Activated CD8-positive, alpha-beta memory T cell treated with anti-CD3 and anti-CD28 coated beads for 24 hours (primary cell): ENCODE data around the gene PCDH17.

Experiments used
- DNase-seq: peaks from one replicate; pipeline ENCODE4 v3.0.0-alpha.2; 2020

Gene PCDH17

DNA sequence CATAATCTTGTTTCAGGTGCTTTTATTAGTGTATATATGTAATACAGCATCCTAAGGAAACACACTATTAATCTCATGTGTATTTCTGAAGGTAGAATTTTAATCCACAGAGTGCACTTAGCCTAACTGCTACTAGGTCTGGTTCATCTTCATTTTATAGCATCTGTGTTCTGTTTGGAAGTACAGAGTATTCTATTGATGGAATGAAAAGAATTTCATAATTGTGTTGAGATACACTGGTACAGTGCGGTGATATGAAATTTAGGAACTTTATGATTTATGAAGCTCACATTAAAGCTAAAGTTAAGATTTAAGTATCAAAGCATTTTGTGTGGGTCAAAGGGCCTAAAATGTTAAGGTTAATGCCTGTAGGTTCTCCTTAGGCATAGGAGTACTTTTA is 6.0 kb downstream of the PCDH17 start:
- DNase-seq, result no peak

DNA sequence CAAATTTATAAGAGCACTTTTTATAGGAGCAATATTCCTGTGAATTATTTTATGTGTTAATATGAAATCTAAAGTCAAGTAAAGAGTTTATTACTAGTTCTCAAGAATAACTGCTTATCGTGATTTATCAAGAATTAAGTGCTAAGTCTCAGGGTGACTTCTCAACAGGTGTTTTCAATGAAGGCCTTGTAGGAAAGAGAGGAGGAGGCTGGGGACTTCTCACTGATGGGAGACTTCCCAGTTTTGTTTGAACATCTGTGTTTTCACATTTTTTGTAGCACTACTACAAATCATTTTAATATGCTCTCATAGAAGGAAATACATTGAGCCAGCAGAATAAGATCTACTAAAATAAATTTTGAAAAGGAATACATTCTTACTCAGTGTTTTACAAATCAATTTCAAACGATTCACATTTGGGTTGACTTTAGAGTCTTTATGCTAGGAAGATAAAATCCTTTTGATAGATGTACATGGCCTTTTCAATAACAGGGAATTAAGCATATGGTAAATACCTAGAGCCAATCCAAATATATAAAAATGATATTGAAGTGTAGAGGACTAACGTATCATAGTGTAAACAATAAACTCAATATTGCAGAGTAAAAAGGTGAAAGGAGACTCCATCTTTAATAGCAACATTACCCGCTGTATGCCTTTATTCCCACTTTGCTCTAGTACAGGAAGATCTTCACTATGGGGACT is 6.8 kb downstream of the PCDH17 start:
- no peak for DNase-seq

DNA sequence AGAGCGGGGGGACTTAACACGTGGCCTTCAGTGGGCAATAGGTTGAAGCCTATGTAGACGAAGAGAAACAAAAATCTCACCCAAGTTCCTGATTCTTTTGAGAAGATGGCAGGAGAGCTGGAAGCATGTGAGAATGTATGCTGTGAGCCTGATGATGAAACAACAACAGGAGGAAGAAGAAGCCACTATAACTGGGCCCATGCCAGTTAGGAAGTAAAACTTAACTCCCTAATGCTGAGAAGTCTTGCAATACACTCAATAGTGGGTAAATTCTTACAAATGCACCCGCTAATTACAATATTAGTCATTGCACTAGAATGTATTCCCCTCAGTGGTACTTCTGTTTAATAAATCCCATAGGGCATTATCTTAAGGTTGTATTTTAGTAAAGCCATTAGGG is 9.1 kb downstream of the PCDH17 start:
- no peak for DNase-seq

DNA sequence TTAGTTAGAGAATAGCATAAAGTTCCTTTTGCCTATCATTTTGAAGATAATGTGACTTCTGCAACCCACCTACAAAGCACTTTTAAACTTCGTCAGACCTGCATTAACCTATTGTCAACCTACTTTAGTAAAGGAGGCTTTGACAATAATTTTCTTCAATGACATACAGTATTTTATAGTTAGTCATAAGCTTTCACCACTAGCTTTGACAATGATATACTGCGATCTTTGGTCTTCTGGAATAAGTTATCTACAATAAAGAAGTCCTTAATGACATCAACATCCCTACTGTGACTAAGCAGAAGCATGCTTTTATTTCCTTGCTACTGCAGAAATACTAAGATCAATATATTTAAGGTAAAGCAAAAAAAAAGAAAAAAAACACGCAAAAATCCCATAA is 9.5 kb downstream of the PCDH17 start:
- no peak for DNase-seq

DNA sequence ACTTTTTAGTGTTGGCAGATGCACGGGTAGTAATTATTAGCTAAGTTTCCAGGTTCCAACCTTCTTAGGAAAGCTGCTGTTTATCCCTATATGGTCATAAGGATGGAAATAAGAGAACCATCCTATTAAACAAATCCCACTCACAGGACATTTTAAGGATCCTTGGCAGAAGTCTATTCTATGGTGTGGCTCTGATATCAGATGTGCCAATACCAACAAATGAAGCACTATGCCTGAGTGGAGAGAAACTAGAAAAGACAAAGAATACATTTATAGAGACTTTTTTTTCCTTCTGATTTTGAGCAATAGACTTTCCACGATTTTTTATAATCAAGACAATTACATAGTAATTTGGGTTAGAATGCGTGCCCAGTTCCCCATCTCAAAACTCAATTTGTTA is 12.6 kb downstream of the PCDH17 start:
- DNase-seq, result no peak

DNA sequence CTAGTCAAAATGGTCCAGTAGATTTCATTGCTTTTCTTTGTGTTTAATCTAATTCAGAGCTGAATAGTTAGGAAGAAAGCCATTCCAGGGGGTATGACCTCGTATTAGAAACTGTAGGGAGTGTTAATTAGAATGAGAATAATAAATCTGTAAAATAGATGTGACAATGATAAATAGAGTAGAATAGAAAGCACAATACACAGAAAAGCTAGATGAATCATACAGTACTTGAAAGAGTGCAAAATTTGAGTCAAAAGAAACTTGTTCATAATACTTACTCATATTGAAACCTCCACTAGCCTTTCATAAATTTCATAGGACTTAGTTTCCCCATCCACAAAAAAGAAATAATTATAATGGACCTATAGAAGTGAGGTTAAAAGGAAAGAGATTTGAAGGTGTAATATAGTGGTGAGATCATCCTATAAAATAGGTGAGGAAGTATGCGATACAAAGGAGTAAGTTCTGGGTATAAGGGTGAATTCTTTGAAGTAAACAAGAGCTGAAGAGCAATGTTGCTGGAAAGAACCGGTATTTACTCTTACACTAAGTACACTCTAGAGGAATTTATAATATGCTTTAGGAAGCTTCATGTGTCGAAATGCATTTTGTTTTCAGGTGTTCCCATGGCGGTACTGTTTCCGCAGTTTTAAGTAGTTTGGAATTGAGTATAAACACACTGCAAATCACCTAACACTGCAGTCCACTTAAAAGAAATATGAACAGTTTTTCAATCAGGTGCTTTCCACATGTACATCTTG is 21.9 kb downstream of the PCDH17 start:
- DNase-seq, result no peak

DNA sequence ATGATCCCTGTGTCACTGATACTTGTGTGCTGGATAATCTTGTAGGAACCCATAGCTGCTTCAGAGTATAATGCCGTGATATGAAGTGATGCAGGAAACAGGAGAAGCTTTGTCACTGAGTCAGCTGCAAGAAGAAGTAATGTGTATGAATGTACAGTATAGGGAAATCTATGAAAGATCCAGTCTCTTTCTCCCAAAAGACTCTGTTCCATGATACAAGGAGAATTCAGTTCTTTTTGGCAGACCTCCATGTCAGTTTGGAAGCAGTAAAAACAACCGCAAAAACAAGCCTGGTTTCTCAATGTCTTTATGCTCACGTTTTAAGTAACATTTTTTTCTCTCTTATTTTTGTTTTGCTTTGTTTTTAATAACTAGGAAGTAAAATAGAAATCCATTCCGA is 33.9 kb downstream of the PCDH17 start:
- no peak for DNase-seq

DNA sequence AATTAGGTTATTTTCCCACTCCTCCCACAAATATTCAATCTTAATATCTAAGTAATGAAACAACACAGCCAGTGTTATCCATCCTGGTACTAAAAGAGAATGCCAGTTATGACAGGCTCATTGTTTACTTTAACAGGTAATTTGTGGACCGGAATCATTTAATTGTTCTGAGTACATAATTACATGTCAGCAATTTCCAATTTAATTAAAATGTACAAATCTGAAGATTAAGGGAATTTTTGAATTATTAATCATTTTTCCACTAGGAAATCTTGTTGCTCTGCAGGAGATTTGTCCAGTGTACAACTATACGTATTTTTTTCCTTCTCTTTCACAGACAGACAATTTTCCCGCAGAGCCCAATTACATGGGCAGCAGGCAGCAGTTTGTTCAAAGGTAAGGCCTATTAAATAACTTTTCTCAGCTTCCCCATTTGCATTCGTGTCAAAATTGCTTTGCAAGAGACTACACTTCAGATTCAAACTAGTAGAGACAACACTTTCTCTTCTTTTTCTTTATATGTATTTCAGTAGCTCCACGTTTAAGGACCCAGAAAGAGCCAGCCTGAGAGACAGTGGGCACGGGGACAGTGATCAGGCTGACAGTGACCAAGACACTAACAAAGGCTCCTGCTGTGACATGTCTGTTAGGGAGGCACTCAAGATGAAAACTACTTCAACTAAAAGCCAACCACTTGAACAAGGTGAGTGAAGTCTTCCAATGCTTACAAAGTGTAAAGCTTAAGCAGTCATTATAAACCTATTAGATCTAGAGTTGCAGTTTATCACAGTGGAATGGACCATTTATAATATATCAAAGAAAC is 34.8 kb downstream of the PCDH17 start:
- no peak for DNase-seq

DNA sequence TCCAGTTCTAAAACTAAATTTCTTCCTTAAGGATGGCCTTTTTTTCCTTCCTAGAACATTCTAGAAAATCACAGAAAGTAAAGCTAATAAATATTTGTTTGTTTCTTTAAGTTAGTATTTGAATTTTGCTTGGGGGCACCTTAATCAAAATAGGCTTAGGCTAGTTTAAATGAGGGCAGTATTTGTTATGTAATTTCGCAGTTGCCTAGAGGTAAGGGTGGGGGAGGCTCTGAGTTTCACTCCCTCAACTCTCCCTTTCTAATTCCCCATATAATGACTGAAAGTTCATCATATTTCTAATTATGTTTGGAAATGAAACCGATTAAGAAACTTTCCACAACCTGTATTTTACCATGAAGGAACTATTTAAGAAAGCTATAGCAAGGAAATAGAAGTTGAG is 40.6 kb downstream of the PCDH17 start:
- no peak for DNase-seq

DNA sequence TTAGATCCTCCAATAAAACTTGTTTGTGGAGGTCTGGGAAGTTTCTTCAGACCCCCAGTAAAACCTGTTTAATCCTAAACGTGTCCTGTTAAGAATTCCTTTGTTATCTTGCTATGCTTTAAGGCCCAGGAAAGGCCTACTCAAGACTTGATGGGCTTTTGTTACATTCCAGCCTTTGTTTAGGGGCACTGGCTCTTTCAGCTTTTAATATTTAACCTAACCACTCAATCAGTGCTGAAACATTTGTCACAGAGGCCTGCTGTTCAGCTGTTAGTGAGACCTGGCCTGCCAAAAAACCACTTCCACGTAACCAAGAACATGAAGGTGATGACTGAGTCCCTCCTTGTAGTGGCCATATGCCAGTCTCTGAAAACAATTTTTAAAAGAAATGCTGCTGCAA is 41.7 kb downstream of the PCDH17 start:
- DNase-seq, result no peak

DNA sequence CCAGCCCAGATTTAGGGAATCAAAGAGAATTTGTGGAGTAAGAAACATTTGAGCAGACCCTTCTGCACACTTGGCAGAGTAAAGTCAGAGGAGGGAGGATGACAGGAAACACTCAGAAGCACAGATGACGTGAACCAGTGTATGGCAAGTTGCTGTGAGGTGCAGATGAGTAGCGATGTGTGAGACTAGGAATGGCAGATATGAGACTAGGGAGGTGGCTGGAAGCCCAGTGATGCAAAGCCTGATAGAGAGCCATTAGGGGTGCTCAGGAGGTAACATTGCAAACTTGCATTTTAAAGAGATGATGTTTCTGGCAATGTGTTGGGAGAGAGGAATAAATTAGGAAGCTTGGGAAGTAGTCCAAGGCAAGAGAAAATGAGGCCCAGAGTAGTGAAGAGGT is 44.0 kb downstream of the PCDH17 start:
- DNase-seq, result no peak

DNA sequence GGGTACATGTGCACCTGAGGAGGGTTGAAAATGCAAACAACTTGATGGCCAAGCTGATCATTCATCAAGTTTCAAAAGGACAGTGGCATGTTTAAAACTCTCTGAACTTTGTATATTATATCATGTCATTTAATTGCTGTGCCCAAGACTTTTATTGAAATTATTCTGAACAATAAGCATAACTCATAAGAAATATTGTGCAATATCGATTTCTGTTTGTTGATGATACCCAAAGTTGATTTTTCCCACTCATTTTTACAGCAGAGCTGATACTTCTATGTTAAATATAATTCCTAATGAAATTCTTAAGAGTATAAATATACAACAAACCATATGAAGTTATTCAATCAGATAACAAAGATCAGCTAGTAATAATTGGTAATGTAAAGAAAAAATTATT is 49.1 kb downstream of the PCDH17 start:
- DNase-seq, result no peak

DNA sequence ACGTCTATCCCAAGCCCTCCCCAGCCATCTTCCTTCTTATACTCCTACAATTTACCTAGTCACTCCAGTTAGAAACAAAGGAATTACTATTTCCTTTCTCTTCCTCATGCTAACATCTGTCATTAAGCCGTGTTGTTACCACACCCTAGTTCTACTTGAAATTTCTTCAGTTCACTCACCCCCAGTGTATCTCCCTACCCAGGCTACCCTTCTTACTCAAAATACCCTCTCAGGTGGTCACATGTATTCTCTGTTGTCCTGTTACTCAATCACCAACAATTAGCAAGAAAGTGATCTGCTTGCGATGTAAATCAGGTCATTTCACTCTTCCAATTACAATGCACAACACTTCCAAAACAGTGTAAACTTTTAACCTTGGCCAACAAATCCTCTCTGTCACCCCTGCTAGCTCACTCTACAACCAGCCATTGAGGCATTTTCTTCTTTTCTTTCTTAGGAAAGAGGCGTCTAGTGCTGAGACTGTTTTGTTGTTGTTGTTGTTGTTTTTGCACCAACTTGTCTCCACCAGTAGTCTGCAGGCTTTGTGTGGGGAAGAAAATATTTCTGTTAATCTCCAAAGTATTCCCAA is 50.7 kb downstream of the PCDH17 start:
- DNase-seq, result no peak

DNA sequence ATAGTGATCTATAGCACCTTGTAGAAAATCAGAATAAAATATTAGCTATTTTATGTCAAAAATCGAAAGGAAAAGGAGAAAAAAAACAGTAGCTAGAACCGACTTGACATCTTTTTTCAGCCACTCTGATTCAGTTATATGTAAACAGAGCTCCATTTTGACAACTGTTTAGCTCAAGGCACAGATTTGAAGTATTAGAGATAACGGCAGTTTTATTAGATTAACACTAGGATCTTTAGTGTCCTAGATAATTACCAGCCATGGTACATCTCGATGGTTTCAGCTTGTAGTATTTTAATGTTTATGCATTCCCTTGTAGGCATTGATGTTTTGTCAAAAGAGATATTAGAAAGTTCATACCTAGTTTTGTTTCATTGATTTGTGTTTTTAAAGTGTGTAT is 67.3 kb downstream of the PCDH17 start:
- DNase-seq, result no peak

DNA sequence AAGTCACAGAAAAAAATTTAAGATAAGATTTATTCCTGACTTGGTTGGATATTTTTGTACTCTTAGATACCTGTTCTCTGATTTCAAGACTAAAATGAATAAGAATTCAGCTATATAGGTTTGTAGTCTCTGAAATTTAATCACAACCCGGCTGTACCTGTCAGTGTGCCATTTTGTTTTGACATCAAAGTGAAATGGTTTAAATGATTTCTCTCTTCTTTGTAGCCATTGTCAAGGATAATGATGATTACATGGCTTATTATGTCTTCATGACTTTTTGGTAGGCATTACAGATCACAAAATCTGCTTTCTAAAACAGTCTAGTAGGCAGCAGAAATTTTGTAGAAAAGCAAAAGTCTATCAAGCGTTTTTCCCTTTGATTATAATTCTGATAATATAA is 72.5 kb downstream of the PCDH17 start:
- DNase-seq, result no peak

DNA sequence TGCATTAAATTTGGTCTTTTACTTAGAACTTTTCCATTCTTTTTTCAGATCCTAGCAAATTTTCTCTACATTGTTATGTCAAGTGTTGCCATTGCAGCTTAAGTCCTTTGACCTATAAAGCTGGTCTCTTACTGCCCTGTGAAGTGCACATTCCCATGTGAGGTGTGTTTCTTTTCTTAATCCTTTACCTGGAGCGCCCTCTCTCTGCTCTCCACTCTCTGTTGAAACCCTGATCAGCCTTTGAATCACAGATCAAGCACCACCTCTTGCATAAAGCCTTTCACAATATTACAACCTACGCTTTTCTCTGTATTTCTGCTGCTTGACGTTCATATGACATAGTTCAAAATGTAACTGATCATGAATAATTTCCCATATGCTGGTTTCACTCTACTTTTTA is 84.8 kb downstream of the PCDH17 start:
- DNase-seq, result no peak

DNA sequence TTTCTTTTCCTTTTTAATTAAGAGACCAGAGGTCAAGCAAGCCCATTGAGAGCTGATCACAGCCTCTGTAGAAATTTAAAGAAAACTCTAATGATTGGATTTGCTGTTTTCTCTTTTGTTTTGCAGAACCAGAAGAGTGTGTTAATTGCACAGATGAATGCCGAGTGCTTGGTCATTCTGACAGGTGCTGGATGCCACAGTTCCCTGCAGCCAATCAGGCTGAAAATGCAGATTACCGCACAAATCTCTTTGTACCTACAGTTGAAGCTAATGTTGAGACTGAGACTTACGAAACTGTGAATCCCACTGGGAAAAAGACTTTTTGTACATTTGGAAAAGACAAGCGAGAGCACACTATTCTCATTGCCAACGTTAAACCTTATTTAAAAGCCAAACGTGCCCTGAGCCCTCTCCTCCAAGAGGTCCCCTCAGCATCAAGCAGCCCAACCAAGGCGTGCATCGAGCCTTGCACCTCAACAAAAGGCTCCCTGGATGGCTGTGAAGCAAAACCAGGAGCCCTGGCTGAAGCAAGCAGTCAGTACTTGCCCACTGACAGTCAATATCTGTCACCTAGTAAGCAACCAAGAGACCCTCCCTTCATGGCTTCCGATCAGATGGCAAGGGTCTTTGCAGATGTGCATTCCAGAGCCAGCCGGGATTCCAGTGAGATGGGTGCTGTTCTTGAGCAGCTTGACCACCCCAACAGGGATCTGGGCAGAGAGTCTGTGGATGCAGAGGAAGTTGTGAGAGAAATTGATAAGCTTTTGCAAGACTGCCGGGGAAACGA is 93.1 kb downstream of the PCDH17 start:
- DNase-seq, result no peak

DNA sequence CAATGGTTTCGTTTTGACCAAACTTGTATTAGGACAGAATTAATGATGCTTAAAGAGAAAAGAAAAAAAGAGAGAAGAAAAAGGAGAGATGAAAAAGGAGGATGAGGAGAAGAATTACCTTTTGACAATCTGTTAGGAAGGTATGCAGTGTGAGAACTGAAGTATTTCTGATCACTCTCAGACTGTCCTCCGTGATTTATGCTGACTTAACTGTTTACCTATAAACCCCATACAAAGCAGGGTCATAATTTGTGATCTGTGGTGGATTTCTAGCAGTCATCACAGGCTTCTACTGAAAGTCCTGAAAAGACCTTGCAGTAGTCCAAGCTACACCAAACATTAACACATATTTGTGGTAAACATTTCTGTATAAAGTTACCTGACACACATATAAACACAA is 93.9 kb downstream of the PCDH17 start:
- no peak for DNase-seq

DNA sequence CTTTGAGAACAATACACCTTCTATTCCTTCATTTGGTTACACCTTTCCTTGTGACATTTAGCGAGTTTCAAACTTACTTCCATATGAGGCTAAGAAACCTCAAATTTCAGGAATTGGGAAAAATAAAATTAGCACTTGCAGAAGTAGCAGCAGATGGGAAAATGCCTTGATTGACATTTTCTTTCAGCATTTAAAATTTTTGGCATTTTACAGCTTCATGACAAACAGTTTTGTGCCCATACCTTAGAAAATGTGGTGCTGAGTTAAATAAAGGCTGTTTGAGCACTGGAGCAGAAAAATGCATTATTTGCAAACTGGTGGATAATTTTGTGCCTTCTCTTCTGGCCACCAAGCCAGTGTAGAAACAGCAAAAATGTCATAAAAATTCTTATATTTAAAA is 95.4 kb downstream of the PCDH17 start:
- no peak for DNase-seq

DNA sequence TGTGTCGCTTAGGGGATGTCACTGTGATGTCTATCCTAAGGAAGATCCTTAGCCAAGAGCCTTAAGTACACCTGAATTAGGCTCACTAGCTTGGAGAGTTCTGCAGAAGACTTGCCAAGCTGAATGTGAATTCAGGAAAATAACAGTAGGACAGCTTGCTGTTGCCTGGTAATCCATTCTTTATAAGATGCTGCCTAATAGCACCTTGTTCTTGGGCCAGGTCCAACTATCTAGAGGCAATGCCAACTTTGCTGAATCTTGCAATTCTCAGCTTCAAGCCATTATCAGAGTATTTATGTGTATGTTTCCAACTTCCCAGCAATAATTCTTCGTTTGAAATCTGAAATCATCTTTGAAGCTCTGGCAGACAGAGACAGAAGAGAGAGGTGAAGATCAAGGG is 102.8 kb downstream of the PCDH17 start:
- no peak for DNase-seq

DNA sequence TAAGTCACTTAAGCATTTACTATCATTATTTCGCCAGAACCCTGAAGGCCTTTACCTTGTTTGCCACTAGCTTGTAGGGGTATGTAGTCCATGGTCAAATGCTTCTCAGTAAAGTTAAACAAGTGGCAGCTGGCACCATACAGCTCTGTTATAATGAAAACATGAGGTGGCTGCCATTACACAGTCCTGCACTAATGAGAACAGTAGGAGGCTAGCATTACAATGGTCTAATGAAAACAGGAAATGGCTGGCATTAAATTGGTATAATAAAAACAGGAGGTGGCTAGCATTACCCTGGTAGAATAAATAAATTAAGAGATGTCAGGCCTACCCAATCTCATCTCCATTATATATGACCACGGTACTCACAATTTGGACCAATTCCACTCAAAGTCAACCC is 107.5 kb downstream of the PCDH17 start:
- no peak for DNase-seq

DNA sequence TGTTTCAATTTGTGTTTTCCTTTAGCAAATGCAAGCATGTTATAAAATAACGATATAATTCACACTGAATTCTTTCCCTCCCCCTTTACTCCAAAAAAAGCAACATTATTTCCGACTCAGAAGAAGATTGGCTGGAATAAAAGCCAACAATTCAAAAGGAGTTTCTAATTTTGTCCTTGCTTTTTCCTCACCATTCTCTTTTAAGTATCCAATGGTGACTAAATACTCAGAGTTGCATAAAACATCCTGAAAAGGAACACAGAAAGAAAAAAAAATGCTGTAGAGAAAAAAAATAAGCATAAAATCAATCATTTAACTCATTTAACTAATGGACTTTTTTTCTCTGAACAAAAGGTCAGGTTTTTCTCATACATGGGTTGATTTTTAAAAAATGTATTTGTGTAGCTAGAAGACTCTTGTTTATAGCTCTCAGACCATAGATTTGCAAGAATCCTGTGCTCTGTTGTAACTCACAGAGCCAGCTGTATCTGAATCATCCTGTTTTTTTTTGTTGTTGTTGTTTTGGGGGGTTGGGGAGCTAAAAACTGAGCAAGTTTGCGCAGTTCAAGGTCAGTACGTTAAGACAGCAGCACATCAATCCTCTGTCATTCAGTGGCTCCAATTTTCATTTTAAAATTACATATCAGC is 108.1 kb downstream of the PCDH17 start:
- no peak for DNase-seq
